ENCODE results near the gene GRIA2.

GRCh38 chr4:157358439-157358838, 137.9 kb downstream of the GRIA2 start:
- no peak for TF ChIP-seq EZH2 (optimal IDR thresholded peaks at IDR 0.05; ENCODE audit: low read depth, low read length)
- no peak for TF ChIP-seq CTCF (IDR thresholded peaks at IDR 0.05; ENCODE audit: low read length)

All from MM.1S (cell line).